ENCODE data around the gene MAST3.

The MAST3 gene

GRCh38 chr19:18193388-18194180 lies 96.0 kb downstream of the MAST3 start:
- DNase-seq, result no peak

- no peak for DNase-seq
Measured at GRCh38 chr19:18194181-18194530, 96.6 kb downstream of the MAST3 start.

GRCh38 chr19:18194554-18195238 lies 97.1 kb downstream of the MAST3 start:
- DNase-seq, result no peak

- no peak for DNase-seq
Measured at GRCh38 chr19:18196511-18196845, 98.9 kb downstream of the MAST3 start.

GRCh38 chr19:18197306-18197705 lies 99.7 kb downstream of the MAST3 start:
- DNase-seq, result no peak

GRCh38 chr19:18197941-18198340 lies 100.4 kb downstream of the MAST3 start:
- no peak for DNase-seq

GRCh38 chr19:18198374-18198773 lies 100.8 kb downstream of the MAST3 start:
- no peak for DNase-seq
